ENCODE results near the gene MLH1.

Gene MLH1

GRCh38 chr3:37099469-37099868 is 106.2 kb downstream of the MLH1 start:
- no peak overlapping the region for H3K9ac ChIP-seq (ENCODE audit: insufficient read length, low read depth)
- no peak overlapping the region for H3K4me3 ChIP-seq (ENCODE audit: insufficient read length, low read depth)
- H3K36me3 ChIP-seq (ENCODE audit: insufficient read depth, insufficient read length, low read length) = peaks cover 7% of the 10 kb centered on the region
- no peaks in the 10 kb centered on the region for H3K9me3 ChIP-seq (ENCODE audit: insufficient read depth, low read length)
- DNase-seq (ENCODE audit: low read depth, low spot score) = no peak
- H3K27me3 ChIP-seq (ENCODE audit: insufficient read depth, insufficient read length) = no peaks in the 10 kb centered on the region
- TF ChIP-seq SUZ12 (IDR thresholded peaks at IDR 0.05; ENCODE audit: extremely low read depth, insufficient read depth, insufficient read length) = no peak
- no peak for TF ChIP-seq ZNF274 (IDR thresholded peaks at IDR 0.05; ENCODE audit: low read depth, low read length)
- no peak for TF ChIP-seq YY1 (IDR thresholded peaks at IDR 0.05; ENCODE audit: insufficient read depth, insufficient read length)
- no peaks in the 10 kb centered on the region for H3K4me1 ChIP-seq (ENCODE audit: insufficient read depth, insufficient read length)

GRCh38 chr3:37100411-37100810 is 107.1 kb downstream of the MLH1 start:
- no peak for TF ChIP-seq YY1 (IDR thresholded peaks at IDR 0.05; ENCODE audit: insufficient read depth, insufficient read length)
- DNase-seq (ENCODE audit: low read depth, low spot score) = no peak
- Histone ChIP-seq H3K4me1 (ENCODE audit: insufficient read depth, insufficient read length) (no peaks in the 10 kb centered on the region), H3K4me3 (ENCODE audit: insufficient read length, low read depth) (no peak overlapping the region), H3K9ac (ENCODE audit: insufficient read length, low read depth) (no peak overlapping the region), H3K9me3 (ENCODE audit: insufficient read depth, low read length) (no peaks in the 10 kb centered on the region), H3K27me3 (ENCODE audit: insufficient read depth, insufficient read length) (no peaks in the 10 kb centered on the region), H3K36me3 (ENCODE audit: insufficient read depth, insufficient read length, low read length) (peaks cover 2% of the 10 kb centered on the region)
